ENCODE results near the gene GLIS1. TPM values are rescaled to one million over a fixed set of nuclear protein-coding genes. Genes with fewer than 3 reads are reported as not detected.

GLIS1 gene
- total RNA-seq, 4 donors from 2014 or later = 0.59 to 3.9 (median 0.75) TPM

DNA sequence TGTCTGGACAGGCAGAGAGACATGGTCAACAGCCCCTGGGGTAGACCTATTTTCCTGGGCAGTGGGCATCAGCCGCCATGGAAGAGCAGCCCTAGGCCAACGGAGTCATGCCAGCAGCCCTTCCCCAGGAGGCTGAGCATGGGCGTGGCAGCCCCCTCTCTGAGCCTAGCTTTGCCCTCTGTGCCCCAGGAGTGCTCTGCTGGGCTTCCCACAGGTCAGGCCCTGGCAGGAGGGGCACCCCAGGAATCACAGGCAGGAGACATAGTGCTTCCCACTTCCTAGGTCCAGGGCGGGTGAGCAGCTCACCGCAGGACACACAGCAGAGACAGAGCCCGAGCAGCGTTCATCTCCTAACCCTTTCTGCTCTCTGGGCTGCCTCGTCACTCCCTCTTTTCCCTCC is 132.8 kb downstream of the GLIS1 start:
- Histone ChIP-seq H3K27ac (no peak overlapping the region), H3K4me3 (no peak overlapping the region), H3K9me3 (peaks cover 0 to 20% (median 4%) of the 10 kb centered on the region in 4 donors), H3K36me3 (no peaks in the 10 kb centered on the region), H3K4me1 (no peaks in the 10 kb centered on the region), H3K27me3 (no peaks in the 10 kb centered on the region)
- 74 to 77% methylated on average over 5 to 7 of the region's 8 CpGs for WGBS, 2 donors
- no peak for DNase-seq (ENCODE audit: low spot score in 2 of 2)
- TF ChIP-seq, protein P1, sequence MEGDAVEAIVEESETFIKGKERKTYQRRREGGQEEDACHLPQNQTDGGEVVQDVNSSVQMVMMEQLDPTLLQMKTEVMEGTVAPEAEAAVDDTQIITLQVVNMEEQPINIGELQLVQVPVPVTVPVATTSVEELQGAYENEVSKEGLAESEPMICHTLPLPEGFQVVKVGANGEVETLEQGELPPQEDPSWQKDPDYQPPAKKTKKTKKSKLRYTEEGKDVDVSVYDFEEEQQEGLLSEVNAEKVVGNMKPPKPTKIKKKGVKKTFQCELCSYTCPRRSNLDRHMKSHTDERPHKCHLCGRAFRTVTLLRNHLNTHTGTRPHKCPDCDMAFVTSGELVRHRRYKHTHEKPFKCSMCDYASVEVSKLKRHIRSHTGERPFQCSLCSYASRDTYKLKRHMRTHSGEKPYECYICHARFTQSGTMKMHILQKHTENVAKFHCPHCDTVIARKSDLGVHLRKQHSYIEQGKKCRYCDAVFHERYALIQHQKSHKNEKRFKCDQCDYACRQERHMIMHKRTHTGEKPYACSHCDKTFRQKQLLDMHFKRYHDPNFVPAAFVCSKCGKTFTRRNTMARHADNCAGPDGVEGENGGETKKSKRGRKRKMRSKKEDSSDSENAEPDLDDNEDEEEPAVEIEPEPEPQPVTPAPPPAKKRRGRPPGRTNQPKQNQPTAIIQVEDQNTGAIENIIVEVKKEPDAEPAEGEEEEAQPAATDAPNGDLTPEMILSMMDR (IDR thresholded peaks at IDR 0.05) = no peak
- TF ChIP-seq EP300 (IDR thresholded peaks at IDR 0.05) (no peak), POLR2A (IDR thresholded peaks at IDR 0.05) (no peak)

DNA sequence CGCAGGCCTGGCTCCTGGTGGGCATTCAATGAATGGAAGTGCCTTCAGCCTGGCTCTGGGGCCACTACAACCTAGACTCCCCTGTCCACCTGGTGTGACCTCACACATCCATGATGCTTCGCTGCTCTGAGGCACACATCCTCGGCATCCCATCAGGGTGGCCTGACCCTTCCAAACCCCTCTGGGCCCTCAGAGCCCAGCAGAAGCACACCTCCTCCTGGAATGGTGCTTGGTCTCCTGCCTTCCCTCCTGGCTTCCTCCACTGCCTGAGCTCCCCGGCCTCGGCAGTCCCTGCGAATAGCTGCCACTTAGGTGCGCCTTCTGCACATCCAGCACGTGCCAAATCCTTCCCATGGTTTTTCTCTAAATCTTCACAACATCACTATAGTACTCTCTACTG is 133.8 kb downstream of the GLIS1 start:
- TF ChIP-seq POLR2A (IDR thresholded peaks at IDR 0.05) (no peak), EP300 (IDR thresholded peaks at IDR 0.05) (no peak)
- TF ChIP-seq, protein P1 (IDR thresholded peaks at IDR 0.05) = no peak
- Histone ChIP-seq H3K36me3 (no peaks in the 10 kb centered on the region), H3K9me3 (peaks cover 0 to 9% (median 2%) of the 10 kb centered on the region in 4 donors), H3K27me3 (no peaks in the 10 kb centered on the region), H3K27ac (no peak overlapping the region), H3K4me1 (no peaks in the 10 kb centered on the region), H3K4me3 (no peak overlapping the region)
- no peak for DNase-seq (ENCODE audit: low spot score in 2 of 2)
- WGBS, 2 donors = 82 to 84% methylated on average over 7 to 8 of the region's 8 CpGs

DNA sequence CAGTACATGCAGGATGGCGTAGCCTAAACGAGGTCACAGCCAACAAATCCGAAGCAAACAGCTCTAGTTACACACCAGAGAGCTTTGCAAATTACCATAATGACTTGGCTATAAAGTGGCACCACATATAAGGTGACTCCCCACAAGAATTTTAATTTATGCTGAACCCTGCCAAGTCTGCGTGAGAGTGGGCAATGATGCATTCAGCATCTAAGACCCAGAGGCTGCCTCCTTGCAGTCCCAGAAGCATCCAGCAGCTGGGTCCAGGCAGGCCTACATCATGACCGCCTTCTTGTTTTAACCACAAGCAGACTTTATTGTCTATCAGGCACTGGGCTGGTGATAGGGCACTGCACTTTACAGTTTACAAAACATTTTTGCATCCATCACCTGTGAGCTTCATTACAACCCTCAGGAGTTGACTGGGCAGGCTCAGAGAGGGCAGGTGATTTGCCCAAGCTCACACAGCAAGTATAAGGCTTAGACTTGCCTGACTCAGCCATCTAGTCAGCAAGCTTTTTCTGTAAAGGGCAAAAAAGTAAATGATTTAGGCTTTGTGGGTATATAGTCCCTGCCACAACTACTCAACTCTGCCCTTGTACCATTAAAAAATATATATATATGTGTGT is 134.6 kb downstream of the GLIS1 start:
- 68% methylated on average over 5 of the region's 5 CpGs for WGBS, 2 donors
- Histone ChIP-seq H3K27ac (no peak overlapping the region), H3K36me3 (no peaks in the 10 kb centered on the region), H3K4me1 (no peaks in the 10 kb centered on the region), H3K9me3 (peaks cover 0 to 2% (median under 1%) of the 10 kb centered on the region in 4 donors), H3K27me3 (no peaks in the 10 kb centered on the region), H3K4me3 (no peak overlapping the region)
- no peak for DNase-seq (ENCODE audit: low spot score in 2 of 2)
- no peak for TF ChIP-seq EP300 (IDR thresholded peaks at IDR 0.05)
- no peak for TF ChIP-seq POLR2A (IDR thresholded peaks at IDR 0.05)
- TF ChIP-seq, protein P1 (IDR thresholded peaks at IDR 0.05) = no peak

DNA sequence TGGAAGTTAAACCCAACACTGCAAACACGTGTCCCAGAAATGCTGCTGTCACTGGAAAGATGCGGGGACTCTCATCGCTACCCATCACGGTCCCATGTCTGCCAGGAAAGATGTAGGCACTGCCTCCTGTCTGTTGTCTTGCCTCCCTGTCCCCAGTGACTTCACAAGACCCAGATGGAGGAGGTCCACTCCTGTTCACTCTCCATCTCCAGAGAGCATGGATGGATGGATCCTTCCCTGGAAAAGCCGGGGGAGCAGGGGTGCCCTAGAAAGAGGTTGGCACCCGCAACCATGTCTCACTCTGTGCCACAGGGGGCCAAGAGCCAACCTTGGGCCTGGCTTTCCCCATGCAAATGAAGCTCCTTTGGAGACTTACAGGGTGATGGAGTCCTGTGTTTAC is 135.5 kb downstream of the GLIS1 start:
- H3K27ac ChIP-seq = no peak overlapping the region
- WGBS, 2 donors = 93 to 96% methylated on average over 6 of the region's 6 CpGs
- TF ChIP-seq, protein P1 (IDR thresholded peaks at IDR 0.05) = no peak
- TF ChIP-seq POLR2A (IDR thresholded peaks at IDR 0.05) = no peak
- TF ChIP-seq EP300 (IDR thresholded peaks at IDR 0.05) = no peak
- no peaks in the 10 kb centered on the region for H3K36me3 ChIP-seq
- H3K27me3 ChIP-seq = no peaks in the 10 kb centered on the region
- H3K4me1 ChIP-seq = no peaks in the 10 kb centered on the region
- H3K9me3 ChIP-seq = no peaks in the 10 kb centered on the region
- no peak for DNase-seq (ENCODE audit: low spot score in 2 of 2)
- H3K4me3 ChIP-seq = no peak overlapping the region

DNA sequence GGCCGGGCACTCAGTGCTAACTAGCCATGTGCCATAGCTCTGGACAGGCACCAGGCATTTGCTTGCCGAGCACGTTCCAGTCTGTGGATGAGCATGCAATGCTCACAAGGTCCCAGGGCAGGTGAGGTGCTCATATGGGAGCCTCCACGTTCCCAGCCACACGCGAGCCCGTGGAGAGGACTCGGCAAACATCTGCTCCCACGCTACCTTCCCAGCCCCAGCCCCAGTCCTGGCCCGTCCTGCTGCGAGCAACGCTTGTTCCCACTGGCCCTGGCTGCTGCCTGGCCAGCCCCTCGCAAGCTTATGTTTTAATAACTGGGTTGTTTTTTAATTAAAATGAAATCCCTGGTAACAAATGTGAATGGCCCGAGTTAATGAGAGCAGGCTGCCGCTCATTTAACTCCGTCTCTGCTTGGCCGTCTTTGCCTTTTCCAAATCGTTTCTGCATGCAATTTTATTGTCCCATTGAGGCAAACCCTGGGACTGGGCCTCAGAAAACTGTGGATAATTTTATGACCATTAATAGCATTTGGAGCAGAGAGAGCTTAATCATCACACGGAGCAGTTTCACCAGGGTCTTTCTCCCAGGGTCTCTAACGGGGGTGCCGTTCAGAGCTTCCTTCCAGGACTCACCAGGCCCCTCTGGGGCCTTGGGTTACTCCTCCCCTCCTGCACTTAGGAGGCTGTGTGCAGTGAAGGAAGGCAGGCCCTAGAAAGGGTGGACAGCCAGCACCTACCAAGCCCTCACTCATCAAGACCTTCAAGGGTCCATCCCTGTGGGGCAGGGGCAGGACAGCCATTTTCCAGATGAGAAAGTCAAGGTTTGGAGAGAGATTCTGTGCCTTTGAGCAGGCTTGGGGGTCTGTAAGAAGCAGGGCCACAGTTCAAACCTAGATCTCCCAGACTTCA is 136.8 kb downstream of the GLIS1 start:
- TF ChIP-seq EP300 (IDR thresholded peaks at IDR 0.05) (no peak), POLR2A (IDR thresholded peaks at IDR 0.05) (no peak)
- WGBS, 2 donors = 59 to 67% methylated on average over 21 of the region's 21 CpGs

More for the DNA sequence above, 136.8 kb downstream of the GLIS1 start:
- no peaks in the 10 kb centered on the region for H3K27me3 ChIP-seq
- no peaks in the 10 kb centered on the region for H3K4me1 ChIP-seq
- H3K27ac ChIP-seq = no peak overlapping the region
- H3K9me3 ChIP-seq = no peaks in the 10 kb centered on the region
- no peak for DNase-seq (ENCODE audit: low spot score in 2 of 2)
- no peak overlapping the region for H3K4me3 ChIP-seq
- H3K36me3 ChIP-seq = no peaks in the 10 kb centered on the region
